SIG-M5 treated with dmso at 0.1 percent for 504 hours (cell line): ENCODE results near the gene NUAK2.

Experiments
- DNase-seq: peaks from one replicate; lab custom pipeline; 2025; ENCODE audit not compliant: unreplicated experiment; lab: John Stamatoyannopoulos, UW

Gene NUAK2

GRCh38 chr1:205346956-205347574 is 25.5 kb upstream of the NUAK2 start:
- DNase-seq = no peak

GRCh38 chr1:205345761-205346160 is 24.2 kb upstream of the NUAK2 start:
- DNase-seq = no peak

GRCh38 chr1:205344066-205344928 is 22.8 kb upstream of the NUAK2 start:
- no peak for DNase-seq

- DNase-seq = no peak
Observed at GRCh38 chr1:205343431-205344065, 22.0 kb upstream of the NUAK2 start.

GRCh38 chr1:205342986-205343385 is 21.4 kb upstream of the NUAK2 start:
- no peak for DNase-seq

- DNase-seq = no peak
Observed at GRCh38 chr1:205340676-205341075, 19.1 kb upstream of the NUAK2 start.

GRCh38 chr1:205339717-205340116 is 18.2 kb upstream of the NUAK2 start:
- no peak for DNase-seq

GRCh38 chr1:205339197-205339702 is 17.7 kb upstream of the NUAK2 start:
- DNase-seq = no peak

GRCh38 chr1:205338011-205338410 is 16.5 kb upstream of the NUAK2 start:
- no peak for DNase-seq

- DNase-seq = no peak
Observed at GRCh38 chr1:205337481-205337880, 15.9 kb upstream of the NUAK2 start.

GRCh38 chr1:205335692-205336091 is 14.1 kb upstream of the NUAK2 start:
- peak; percentile 70 for DNase-seq

GRCh38 chr1:205332015-205332791 is 10.7 kb upstream of the NUAK2 start:
- DNase-seq = no peak

GRCh38 chr1:205330150-205330549 is 8.6 kb upstream of the NUAK2 start:
- DNase-seq = no peak

- DNase-seq = no peak
Observed at GRCh38 chr1:205329719-205330118, 8.2 kb upstream of the NUAK2 start.

GRCh38 chr1:205328476-205328875 is 6.9 kb upstream of the NUAK2 start:
- DNase-seq = no peak

GRCh38 chr1:205326812-205327466 is 5.4 kb upstream of the NUAK2 start:
- no peak for DNase-seq

- peak; percentile 62 for DNase-seq
Observed at GRCh38 chr1:205325334-205325884, 3.9 kb upstream of the NUAK2 start.

- no peak for DNase-seq
Observed at GRCh38 chr1:205324781-205325180, 3.2 kb upstream of the NUAK2 start.

GRCh38 chr1:205323794-205324193 is 2.2 kb upstream of the NUAK2 start:
- DNase-seq = no peak

GRCh38 chr1:205321959-205322283 is 376 bp upstream of the NUAK2 start:
- DNase-seq = no peak
